IMR-90 (cell line): ENCODE measurements around the gene ATOH8.

ENCODE experiments used
- BHLHE40 ChIP-seq: fragments of 150-350 bp; IDR thresholded peaks from 2 replicates; pipeline ENCODE4 v1.6.1; 2016; ENCODE audit warnings: mild to moderate bottlenecking, low read depth, low read length
- CEBPB ChIP-seq: IDR thresholded peaks from 2 replicates; pipeline ENCODE4 v1.6.1; 2012; ENCODE audit warnings: low read depth, low read length, improper control_type of control experiment
- CTCF ChIP-seq: conservative IDR thresholded peaks from 2 replicates; pipeline ENCODE4 v1.5.1; 2012; ENCODE audit warnings: mild to moderate bottlenecking, low read depth, low read length, improper control_type of control experiment
- MXI1 ChIP-seq: IDR thresholded peaks from 2 replicates; pipeline ENCODE4 v1.6.1; 2012; ENCODE audit warnings: low read depth, mild to moderate bottlenecking, low read length, moderate library complexity, borderline replicate concordance
- POLR2A ChIP-seq: IDR thresholded peaks from 2 replicates; pipeline ENCODE4 v1.6.1; 2012; ENCODE audit warnings: mild to moderate bottlenecking, low read depth, low read length
- RAD21 ChIP-seq: IDR thresholded peaks from 2 replicates; pipeline ENCODE4 v1.6.1; 2012; ENCODE audit warnings: low read length, improper control_type of control experiment
- RCOR1 ChIP-seq: IDR thresholded peaks from 2 replicates; pipeline ENCODE4 v1.6.1; 2012; ENCODE audit warnings: mild to moderate bottlenecking, low read length, improper control_type of control experiment; ENCODE audit not compliant: insufficient replicate concordance
- RFX5 ChIP-seq: IDR thresholded peaks from 2 replicates; pipeline ENCODE4 v1.8.0; 2012; ENCODE audit warnings: low read depth, mild to moderate bottlenecking, low read length, moderate library complexity
- USF2 ChIP-seq: fragments of 150-350 bp; IDR thresholded peaks from 2 replicates; pipeline ENCODE4 v1.6.1; 2017; ENCODE audit warnings: mild to moderate bottlenecking, antibody characterized with exemption, low read length, low read depth

- peak; percentile 90 for TF ChIP-seq BHLHE40
- no peak for TF ChIP-seq CTCF
- TF ChIP-seq RAD21: no peak
- TF ChIP-seq MXI1: 0 out of 2 replicates have a peak, but pooled peaks have one; percentile 13
- TF ChIP-seq RCOR1: peak; percentile 99
- TF ChIP-seq POLR2A: no peak
- TF ChIP-seq USF2: no peak
- TF ChIP-seq CEBPB: peak; percentile 100
- TF ChIP-seq RFX5: no peak
Observed at GRCh38 chr2:85705680-85706039, 48.1 kb upstream of the ATOH8 start.
